IMR-90 (cell line): ENCODE data around the gene ATG7. TPM values are rescaled to one million over a fixed set of nuclear protein-coding genes. Genes with fewer than 3 reads are reported as not detected.

Source experiments
- ATAC-seq: fragments of 200-7000 bp; cut with Tn5 transposase; 2 replicates; pipeline ENCODE4 v1.9.1; 2020; ENCODE audit warnings: low read depth, mild to moderate bottlenecking, moderate library complexity
- BruUV-seq: library from RNA; stranded (reverse); fragments of 400-500 nt; replicated peaks from 2 replicates; lab custom pipeline; 2021; lab: Mats Ljungman, UMichigan
- CTCF ChIA-PET: fragments of 300-600 bp; formaldehyde crosslinking; extraction: SDS; loops from one replicate; lab custom pipeline; 2021; ENCODE audit warnings: antibody characterized with exemption; lab: Yijun Ruan, JAX
- POLR2A ChIA-PET: fragments of 300-600 bp; sonication (Branson Sonifier 250); formaldehyde crosslinking; loops from one replicate; lab custom pipeline; 2022; ENCODE audit warnings: antibody characterized with exemption; ENCODE audit not compliant: unreplicated experiment; lab: Charles Lee
- DNase-seq: peaks from one replicate; pipeline ENCODE4 v3.0.0; 2013
- H2AFZ ChIP-seq: replicated peaks from 2 replicates; pipeline ENCODE3; 2013; ENCODE audit warnings: low read length, mild to moderate bottlenecking; ENCODE audit not compliant: poor library complexity
- H2AK5ac ChIP-seq: 2 replicates; pipeline ENCODE4 v1.6.1; 2013; ENCODE audit warnings: low read depth, low read length, inconsistent platforms
- H2AK9ac ChIP-seq: replicated peaks from 2 replicates; pipeline ENCODE3; 2013; ENCODE audit warnings: mild to moderate bottlenecking, low read depth, low read length, moderate library complexity; ENCODE audit not compliant: poor library complexity
- H2BK120ac ChIP-seq: 2 replicates; pipeline ENCODE4 v1.6.1; 2013; ENCODE audit warnings: low read depth, low read length, inconsistent platforms
- H2BK15ac ChIP-seq: 3 replicates; pipeline ENCODE4 v1.6.1; 2013; ENCODE audit warnings: low read depth, low read length, inconsistent platforms
- H2BK20ac ChIP-seq: 2 replicates; pipeline ENCODE4 v1.6.1; 2013; ENCODE audit warnings: low read depth, mild to moderate bottlenecking, inconsistent platforms, low read length, moderate library complexity
- H2BK5ac ChIP-seq: 2 replicates; pipeline ENCODE4 v1.6.1; 2013; ENCODE audit warnings: mild to moderate bottlenecking, low read depth, low read length, inconsistent platforms; ENCODE audit not compliant: poor library complexity, severe bottlenecking
- H3K14ac ChIP-seq: replicated peaks from 2 replicates; pipeline ENCODE4 v1.6.1; 2013; ENCODE audit warnings: low read depth, low read length, inconsistent platforms
- H3K18ac ChIP-seq: 2 replicates; pipeline ENCODE4 v1.6.1; 2013; ENCODE audit warnings: low read depth, low read length, control low read depth
- H3K23ac ChIP-seq: 2 replicates; pipeline ENCODE4 v1.6.1; 2013; ENCODE audit warnings: low read depth, low read length, inconsistent platforms
- H3K27ac ChIP-seq: 2 replicates; pipeline ENCODE4 v1.5.1; 2013; ENCODE audit warnings: mild to moderate bottlenecking, control low read depth, low read length; ENCODE audit not compliant: insufficient read depth
- H3K27me3 ChIP-seq: 2 replicates; pipeline ENCODE4 v1.6.1; 2013; ENCODE audit warnings: low read length; ENCODE audit not compliant: control insufficient read depth, insufficient read depth
- H3K36me3 ChIP-seq: 2 replicates; pipeline ENCODE4 v1.6.1; 2013; ENCODE audit warnings: low read length, mixed read lengths; ENCODE audit not compliant: control insufficient read depth, insufficient read depth
- H3K4ac ChIP-seq: 2 replicates; pipeline ENCODE4 v1.6.1; 2013; ENCODE audit warnings: low read depth, low read length, inconsistent platforms
- H3K4me1 ChIP-seq: 2 replicates; pipeline ENCODE4 v1.6.1; 2013; ENCODE audit warnings: low read length, mixed read lengths; ENCODE audit not compliant: control insufficient read depth, insufficient read depth
- H3K4me2 ChIP-seq: 2 replicates; pipeline ENCODE4 v1.6.1; 2013; ENCODE audit warnings: low read depth, mild to moderate bottlenecking, control low read depth, low read length, moderate library complexity
- H3K4me3 ChIP-seq: 2 replicates; pipeline ENCODE4 v1.5.1; 2013; ENCODE audit warnings: low read depth, mild to moderate bottlenecking, control low read depth, low read length, moderate library complexity; ENCODE audit not compliant: insufficient read depth
- H3K56ac ChIP-seq: 2 replicates; pipeline ENCODE4 v1.6.1; 2013; ENCODE audit warnings: low read length, inconsistent platforms; ENCODE audit not compliant: insufficient read depth; ENCODE audit errors: extremely low read depth
- H3K79me1 ChIP-seq, 2 experiments: 2 replicates each; pipeline ENCODE4 v1.6.1; 2013; ENCODE audit warnings: low read length in 2 of 2, inconsistent platforms in 1 of 2, low read depth in 1 of 2
- H3K9ac ChIP-seq: 2 replicates; pipeline ENCODE4 v1.6.1; 2013; ENCODE audit warnings: low read depth, low read length, control low read depth
- H3K9me1 ChIP-seq: 2 replicates; pipeline ENCODE4 v1.6.1; 2013; ENCODE audit warnings: low read length, inconsistent platforms; ENCODE audit not compliant: insufficient read depth
- H3K9me3 ChIP-seq: 2 replicates; pipeline ENCODE4 v1.6.1; 2013; ENCODE audit warnings: low read length; ENCODE audit not compliant: control insufficient read depth, insufficient read depth
- H4K20me1 ChIP-seq: 2 replicates; pipeline ENCODE4 v1.6.1; 2013; ENCODE audit warnings: low read length, inconsistent platforms; ENCODE audit not compliant: insufficient read depth
- H4K5ac ChIP-seq: 2 replicates; pipeline ENCODE4 v1.6.1; 2013; ENCODE audit warnings: mild to moderate bottlenecking, low read depth, low read length, control low read depth
- H4K8ac ChIP-seq, 2 experiments: 2 replicates each; pipeline ENCODE4 v1.6.1; 2013; ENCODE audit warnings: low read depth in 2 of 2, low read length in 2 of 2, control low read depth in 1 of 2, inconsistent platforms in 1 of 2
- H4K91ac ChIP-seq: 2 replicates; pipeline ENCODE4 v1.6.1; 2013; ENCODE audit warnings: low read depth, low read length, inconsistent platforms; ENCODE audit not compliant: insufficient read depth
- CEBPB ChIP-seq: IDR thresholded peaks from 2 replicates; pipeline ENCODE4 v1.6.1; 2012; ENCODE audit warnings: low read depth, low read length, improper control_type of control experiment
- ELK1 ChIP-seq: fragments of 150-350 bp; IDR thresholded peaks from 2 replicates; pipeline ENCODE4 v1.6.1; 2016; ENCODE audit warnings: low read depth, mild to moderate bottlenecking, low read length, moderate library complexity, borderline replicate concordance
- FOS ChIP-seq: fragments of 150-350 bp; IDR thresholded peaks from 2 replicates; pipeline ENCODE4 v1.6.1; 2016; ENCODE audit warnings: low read depth, low read length
- NFE2L2 ChIP-seq: fragments of 150-350 bp; IDR thresholded peaks from 2 replicates; pipeline ENCODE4 v1.6.1; 2016; ENCODE audit warnings: low read depth, mild to moderate bottlenecking, low read length
- POLR2A ChIP-seq: IDR thresholded peaks from 2 replicates; pipeline ENCODE4 v1.6.1; 2012; ENCODE audit warnings: mild to moderate bottlenecking, low read depth, low read length
- RCOR1 ChIP-seq: IDR thresholded peaks from 2 replicates; pipeline ENCODE4 v1.6.1; 2012; ENCODE audit warnings: mild to moderate bottlenecking, low read length, improper control_type of control experiment; ENCODE audit not compliant: insufficient replicate concordance
- WGBS, 2 experiments: methylation state at CpG; one replicate each; pipeline versions ENCODE4 v1.1.5 to v1.1.7; 2013; ENCODE audit warnings: missing lambda C conversion rate in 2 of 2; ENCODE audit not compliant: insufficient read length in 1 of 2; ENCODE audit errors: extremely low coverage in 2 of 2; 5-methylcytosine and 5-hydroxymethylcytosine counted together
- dilution Hi-C: fragments of 300-500 bp; cut with HindIII; formaldehyde crosslinking; loops from one replicate; pipeline ENCODE4 v1.14.3; 2018; ENCODE audit warnings: low sequenced_read_pairs; ENCODE audit not compliant: unreplicated experiment
- in situ Hi-C: fragments of 300-500 bp; cut with MboI; formaldehyde crosslinking; loops from 3 replicates; pipeline ENCODE4 v1.14.3; 2019; ENCODE audit warnings: low sequenced_read_pairs, inconsistent platforms, mixed read lengths
- intact Hi-C: fragments of 100-400 bp; cut with micrococcal nuclease; formaldehyde crosslinking; loops from 2 replicates; pipeline ENCODE4 v1.10.0; 2022
- polyA plus RNA-seq, 3 experiments: library from polyadenylated mRNA; depleted of rRNA; stranded (reverse); fragments of >200 nt; gene quantifications; 2 replicates each; pipeline ENCODE4 v1.2.3, GENCODE V29; 2012; ENCODE audit warnings: low replicate concordance in 1 of 3
- total RNA-seq: library from RNA; depleted of rRNA; stranded (reverse); fragments of >200 nt; gene quantifications from 2 replicates; pipeline ENCODE4 v1.2.3, GENCODE V29; 2012
- TF ChIP-seq, protein P1 (sequence below): fragments of 150-350 bp; IDR thresholded peaks from 2 replicates; pipeline ENCODE4 v1.6.1; 2017; ENCODE audit warnings: mild to moderate bottlenecking, antibody characterized with exemption, low read length, low read depth

The ATG7 gene
- total and polyA plus RNA-seq, 2 of the 4 experiments (the other 2 are of a cell fraction), result 15.6 to 51.4 TPM

- Histone ChIP-seq H2AK5ac (peak overlapping the region; percentile 7; the same call in 1 of the 2 replicates), H3K36me3 (peaks cover 70% of the 10 kb centered on the region)
- CTCF ChIA-PET, result no interaction called here
These were observed 287.0 kb downstream of the ATG7 start for GRCh38 chr3:11558918-11559815.

More at GRCh38 chr3:11558918-11559815, 287.0 kb downstream of the ATG7 start:
- peak overlapping the region in 1 of 2 experiments; percentile 29; a peak in 1 of 4 replicates for H4K8ac ChIP-seq
- peaks cover 71% of the 10 kb centered on the region for H4K20me1 ChIP-seq
- no peak overlapping the region for H2BK15ac ChIP-seq
- H4K5ac ChIP-seq, result no peak overlapping the region
- no peak for DNase-seq
- POLR2A ChIA-PET, result interaction anchor here (0.6 kb wide), 1 partner anchor 1834 kb away, joined by 12 read pairs; no protein-coding TSS in a partner anchor
- intact Hi-C loops (no loop called here), dilution Hi-C loops (no loop called here), in situ Hi-C loops (no loop called here)
- H3K4me1 ChIP-seq, result peaks cover 28% of the 10 kb centered on the region
- H2AK9ac ChIP-seq, result no peak overlapping the region
- no peak overlapping the region for H3K4me3 ChIP-seq
- no TSS peak for BruUV-seq
- peak overlapping the region; percentile 52 for H3K4ac ChIP-seq
- H3K56ac ChIP-seq, result no peak overlapping the region
- peak overlapping the region; percentile 14 for H2BK5ac ChIP-seq
- ATAC-seq, result no peak
- H3K9ac ChIP-seq, result no peak overlapping the region
- H3K27me3 ChIP-seq, result no peaks in the 10 kb centered on the region
- H3K9me3 ChIP-seq, result no peaks in the 10 kb centered on the region
- no peak overlapping the region for H2AFZ ChIP-seq
- peak overlapping the region; percentile 10; the same call in 1 of the 2 replicates for H3K27ac ChIP-seq
- H2BK120ac ChIP-seq, result no peak overlapping the region
- WGBS, 2 experiments, result 100% methylated on average over 4 of the region's 37 CpGs; no CpG with 5 or more reads in 1 of the 2 experiments
- H3K23ac ChIP-seq, result 0 out of 2 replicates have a peak overlapping the region, but pooled peaks have one; percentile 71
- no peak overlapping the region for H3K18ac ChIP-seq
- H3K4me2 ChIP-seq, result no peak overlapping the region
- H3K14ac ChIP-seq, result no peak overlapping the region
- TF ChIP-seq CEBPB, result no peak
- no peak for TF ChIP-seq NFE2L2
- no peak for TF ChIP-seq FOS
- no peak for TF ChIP-seq POLR2A
- TF ChIP-seq ELK1, result no peak
- TF ChIP-seq, protein P1, sequence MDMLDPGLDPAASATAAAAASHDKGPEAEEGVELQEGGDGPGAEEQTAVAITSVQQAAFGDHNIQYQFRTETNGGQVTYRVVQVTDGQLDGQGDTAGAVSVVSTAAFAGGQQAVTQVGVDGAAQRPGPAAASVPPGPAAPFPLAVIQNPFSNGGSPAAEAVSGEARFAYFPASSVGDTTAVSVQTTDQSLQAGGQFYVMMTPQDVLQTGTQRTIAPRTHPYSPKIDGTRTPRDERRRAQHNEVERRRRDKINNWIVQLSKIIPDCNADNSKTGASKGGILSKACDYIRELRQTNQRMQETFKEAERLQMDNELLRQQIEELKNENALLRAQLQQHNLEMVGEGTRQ, result no peak
- TF ChIP-seq RCOR1, result no peak
- no peak overlapping the region for H2BK20ac ChIP-seq
- peaks cover 48 to 98% of the 10 kb centered on the region in 2 experiments for H3K79me1 ChIP-seq
- H3K9me1 ChIP-seq, result peaks cover 44% of the 10 kb centered on the region
- H4K91ac ChIP-seq, result peak overlapping the region; percentile 4; the same call in 1 of the 2 replicates
